Erythroblast (primary cell): ENCODE data around the gene TMEM182.

ENCODE experiments used
- DNase-seq, 2 experiments: peaks; one replicate each; lab custom pipeline; 2025; lab: John Stamatoyannopoulos, UW
- GATA1 ChIP-seq: IDR thresholded peaks from 2 replicates; pipeline ENCODE4 v1.6.1; 2011; ENCODE audit warnings: low read depth, mild to moderate bottlenecking, control low read depth, low read length, moderate library complexity
- POLR2A ChIP-seq: IDR thresholded peaks from 2 replicates; pipeline ENCODE4 v1.6.1; 2011; ENCODE audit warnings: mild to moderate bottlenecking, low read length

TMEM182 gene

GRCh38 chr2:102749938-102750337 is 11.9 kb upstream of the TMEM182 start:
- TF ChIP-seq GATA1 (no peak), POLR2A (no peak)

GRCh38 chr2:102753563-102754159 is 8.2 kb upstream of the TMEM182 start:
- peak; percentile 49 to 59 for DNase-seq
- no peak for TF ChIP-seq POLR2A
- no peak for TF ChIP-seq GATA1

More at GRCh38 chr2:102749938-102750337, 11.9 kb upstream of the TMEM182 start:
- DNase-seq = no peak

- DNase-seq = no peak
- no peak for TF ChIP-seq GATA1
- no peak for TF ChIP-seq POLR2A
These were observed 7.2 kb upstream of the TMEM182 start for GRCh38 chr2:102754456-102755145.

- no peak for DNase-seq
- no peak for TF ChIP-seq POLR2A
- TF ChIP-seq GATA1 = no peak
These were observed 6.5 kb upstream of the TMEM182 start for GRCh38 chr2:102755284-102755683.

- DNase-seq = no peak
- no peak for TF ChIP-seq GATA1
- no peak for TF ChIP-seq POLR2A
These were observed 3.4 kb upstream of the TMEM182 start for GRCh38 chr2:102758439-102758838.

- DNase-seq = no peak
- no peak for TF ChIP-seq GATA1
- TF ChIP-seq POLR2A = no peak
These were observed 2.3 kb downstream of the TMEM182 start for GRCh38 chr2:102764083-102764482.

- no peak for DNase-seq
- TF ChIP-seq POLR2A = no peak
- no peak for TF ChIP-seq GATA1
These were observed 3.2 kb downstream of the TMEM182 start for GRCh38 chr2:102765061-102765460.

- no peak for DNase-seq
- no peak for TF ChIP-seq GATA1
- no peak for TF ChIP-seq POLR2A
These were observed 6.4 kb downstream of the TMEM182 start for GRCh38 chr2:102768253-102768652.

- no peak for DNase-seq
- TF ChIP-seq GATA1 (no peak), POLR2A (no peak)
These were observed 7.1 kb downstream of the TMEM182 start for GRCh38 chr2:102768892-102769291.

GRCh38 chr2:102770506-102770905 is 8.7 kb downstream of the TMEM182 start:
- no peak for DNase-seq
- TF ChIP-seq GATA1 (no peak), POLR2A (no peak)

GRCh38 chr2:102771114-102771513 is 9.3 kb downstream of the TMEM182 start:
- no peak for TF ChIP-seq POLR2A
- TF ChIP-seq GATA1 = no peak
- no peak for DNase-seq

GRCh38 chr2:102772659-102773058 is 10.8 kb downstream of the TMEM182 start:
- no peak for DNase-seq
- TF ChIP-seq POLR2A (no peak), GATA1 (no peak)

- TF ChIP-seq GATA1 (no peak), POLR2A (no peak)
- DNase-seq = no peak
These were observed 11.4 kb downstream of the TMEM182 start for GRCh38 chr2:102773149-102773705.

GRCh38 chr2:102778260-102778659 is 16.4 kb downstream of the TMEM182 start:
- TF ChIP-seq POLR2A (no peak), GATA1 (no peak)
- no peak for DNase-seq
